ENCODE data around the gene RPS23. TPM values are rescaled to one million over a fixed set of nuclear protein-coding genes. Genes with fewer than 3 reads are reported as not detected.
A peak's percentile ranks its signal among the peaks of the same experiment; 100 is the strongest.

Gene RPS23
- total and polyA plus RNA-seq, 8 donors = 947 to 4,706 (median 2,309) TPM

DNA sequence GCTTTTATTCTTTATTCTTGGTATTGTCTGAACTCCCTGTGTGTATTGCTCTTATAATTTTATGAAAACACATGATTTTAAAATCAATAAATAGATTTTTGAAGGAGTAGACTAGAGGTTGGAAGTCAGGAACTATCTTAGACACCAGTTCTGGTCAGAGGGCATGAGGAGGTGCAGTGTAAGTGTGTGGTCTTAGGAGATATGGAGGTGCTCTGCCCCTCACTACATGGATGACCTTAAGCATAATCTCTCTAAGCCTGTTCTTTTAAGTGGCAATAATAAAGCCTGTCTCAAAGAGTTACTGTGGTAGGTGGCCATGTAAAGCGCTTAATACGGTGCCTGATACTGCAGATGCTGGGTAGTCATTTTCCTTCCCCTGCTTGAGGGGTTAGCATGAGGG, 34.0 kb downstream of the RPS23 start:
- intact Hi-C loops (cut with DNase I; ENCODE audit: low total_unique reads) = no loop called here
- TF ChIP-seq, protein P1, sequence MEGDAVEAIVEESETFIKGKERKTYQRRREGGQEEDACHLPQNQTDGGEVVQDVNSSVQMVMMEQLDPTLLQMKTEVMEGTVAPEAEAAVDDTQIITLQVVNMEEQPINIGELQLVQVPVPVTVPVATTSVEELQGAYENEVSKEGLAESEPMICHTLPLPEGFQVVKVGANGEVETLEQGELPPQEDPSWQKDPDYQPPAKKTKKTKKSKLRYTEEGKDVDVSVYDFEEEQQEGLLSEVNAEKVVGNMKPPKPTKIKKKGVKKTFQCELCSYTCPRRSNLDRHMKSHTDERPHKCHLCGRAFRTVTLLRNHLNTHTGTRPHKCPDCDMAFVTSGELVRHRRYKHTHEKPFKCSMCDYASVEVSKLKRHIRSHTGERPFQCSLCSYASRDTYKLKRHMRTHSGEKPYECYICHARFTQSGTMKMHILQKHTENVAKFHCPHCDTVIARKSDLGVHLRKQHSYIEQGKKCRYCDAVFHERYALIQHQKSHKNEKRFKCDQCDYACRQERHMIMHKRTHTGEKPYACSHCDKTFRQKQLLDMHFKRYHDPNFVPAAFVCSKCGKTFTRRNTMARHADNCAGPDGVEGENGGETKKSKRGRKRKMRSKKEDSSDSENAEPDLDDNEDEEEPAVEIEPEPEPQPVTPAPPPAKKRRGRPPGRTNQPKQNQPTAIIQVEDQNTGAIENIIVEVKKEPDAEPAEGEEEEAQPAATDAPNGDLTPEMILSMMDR (IDR thresholded peaks at IDR 0.05) = no peak
- TF ChIP-seq POLR2A (IDR thresholded peaks at IDR 0.05) = no peak
- no peak for TF ChIP-seq POLR2AphosphoS5 (IDR thresholded peaks at IDR 0.05)
- no peak for TF ChIP-seq EP300 (IDR thresholded peaks at IDR 0.05)
- 98 to 100% (median 98%) methylated on average over 2 of the region's 2 CpGs for WGBS, 5 donors

DNA sequence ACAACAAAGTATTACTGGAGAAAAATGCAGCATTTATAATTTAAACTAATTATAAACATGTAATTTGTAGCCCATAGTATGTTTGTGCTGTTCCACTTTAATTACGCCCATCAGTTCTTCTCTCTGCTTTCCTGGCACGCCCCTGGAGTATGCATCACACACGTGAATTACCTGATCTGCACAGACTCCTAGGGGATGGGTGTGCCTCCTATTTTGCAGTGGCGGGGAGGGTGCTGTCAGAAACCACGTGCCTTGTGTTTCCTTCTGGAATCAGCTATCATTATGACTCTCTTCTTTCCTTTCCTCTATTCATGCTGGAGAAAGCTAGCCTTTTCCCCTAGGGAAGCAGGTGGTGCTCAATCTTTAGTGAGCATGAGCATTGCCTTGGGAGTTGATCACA, 43.3 kb downstream of the RPS23 start:
- Histone ChIP-seq H3K27me3 (no peaks in the 10 kb centered on the region), H3K27ac (no peak overlapping the region), H3K4me1 (peaks cover 0 to 7% (median 0%) of the 10 kb centered on the region in 4 donors), H3K4me3 (no peak overlapping the region), H3K36me3 (no peaks in the 10 kb centered on the region), H3K9me3 (no peaks in the 10 kb centered on the region)
- 43 to 64% (median 54%) methylated on average over 5 of the region's 5 CpGs for WGBS, 5 donors
- TF ChIP-seq POLR2A (IDR thresholded peaks at IDR 0.05) (no peak), EP300 (IDR thresholded peaks at IDR 0.05) (no peak)
- no peak for DNase-seq
- intact Hi-C loops (cut with DNase I; ENCODE audit: low total_unique reads) = no loop called here

More for the DNA sequence above, 34.0 kb downstream of the RPS23 start:
- no peak for DNase-seq
- Histone ChIP-seq H3K36me3 (no peaks in the 10 kb centered on the region), H3K4me3 (no peak overlapping the region), H3K27ac (no peak overlapping the region), H3K27me3 (no peaks in the 10 kb centered on the region), H3K9me3 (peaks cover 0 to 20% (median 9%) of the 10 kb centered on the region in 4 donors), H3K4me1 (no peaks in the 10 kb centered on the region)

DNA sequence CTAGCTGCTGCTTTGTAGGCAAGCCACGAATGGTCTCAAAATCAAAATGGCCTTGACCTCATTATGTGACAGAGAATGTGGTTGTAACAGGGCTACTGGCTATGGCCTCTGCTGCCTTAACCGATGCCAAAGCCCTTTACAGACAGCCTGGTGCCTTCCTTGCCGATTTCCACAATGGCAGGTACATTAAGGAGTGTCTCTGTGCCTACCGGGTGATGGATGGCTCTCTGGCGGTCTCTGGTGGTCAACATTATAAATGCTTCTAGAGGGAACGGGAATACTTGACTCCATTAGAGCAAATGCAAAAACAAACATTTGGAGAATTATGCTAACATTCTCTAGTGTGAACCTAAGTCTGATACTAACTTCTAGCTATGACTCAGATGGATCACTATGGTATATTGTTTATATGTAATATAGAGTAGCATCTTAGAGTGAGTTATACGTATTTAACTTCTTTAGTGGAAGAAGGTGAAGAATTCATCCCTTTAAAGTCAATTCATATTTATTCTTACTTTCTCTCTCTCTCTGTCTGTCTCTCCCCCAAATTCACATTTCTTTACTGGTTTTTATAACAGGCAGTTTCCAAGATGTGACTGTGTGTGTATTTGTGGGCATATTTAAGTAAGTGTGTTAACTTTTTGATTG, 52.5 kb downstream of the RPS23 start:
- Histone ChIP-seq H3K4me3 (no peak overlapping the region), H3K27ac (no peak overlapping the region), H3K4me1 (no peaks in the 10 kb centered on the region), H3K27me3 (no peaks in the 10 kb centered on the region), H3K9me3 (no peaks in the 10 kb centered on the region), H3K36me3 (no peaks in the 10 kb centered on the region)
- intact Hi-C loops (cut with DNase I; ENCODE audit: low total_unique reads) = no loop called here
- TF ChIP-seq EP300 (IDR thresholded peaks at IDR 0.05) (no peak), POLR2AphosphoS5 (IDR thresholded peaks at IDR 0.05) (no peak), POLR2A (IDR thresholded peaks at IDR 0.05) (no peak)
- TF ChIP-seq, protein P1 (IDR thresholded peaks at IDR 0.05) = peak in 5 of 7 experiments; percentile 62 to 83 (median 75)
- 15 to 25% (median 21%) methylated on average over 7 of the region's 7 CpGs for WGBS, 5 donors
- peak; percentile 56 to 84 for DNase-seq

Small RNAs within 50 kb of the gene (small RNA-seq; reads per million reads assigned to genes)
- gene AC010598.1 = 0 reads per million in 4 donors
